Skin epidermis (tissue), 12 donors: Measurements from ENCODE around the gene TPRG1.

Experiments
- H3K27ac ChIP-seq, 21 experiments: fragments of 200-600 bp; sonication (generic) in 11 of 21; one replicate each; pipeline ENCODE4 v1.5.0; 2020; ENCODE audit warnings: mild to moderate bottlenecking in 3 of 21, inconsistent platforms in 2 of 21, moderate library complexity in 2 of 21
- H3K4me3 ChIP-seq, 7 experiments: fragments of 200-600 bp; sonication (generic) in 2 of 7; one replicate each; pipeline ENCODE4 v1.5.0; 2020; ENCODE audit warnings: inconsistent platforms in 2 of 7, mild to moderate bottlenecking in 2 of 7, moderate library complexity in 1 of 7

Gene TPRG1

GRCh38 chr3:189214651-189215050, 42.9 kb downstream of the TPRG1 start:
- no peak overlapping the region for H3K27ac ChIP-seq
- no peak overlapping the region for H3K4me3 ChIP-seq

- H3K4me3 ChIP-seq: no peak overlapping the region
- H3K27ac ChIP-seq: no peak overlapping the region
Measured at GRCh38 chr3:189222927-189223636, 51.3 kb downstream of the TPRG1 start.

GRCh38 chr3:189225431-189225830, 53.7 kb downstream of the TPRG1 start:
- H3K4me3 ChIP-seq: no peak overlapping the region
- no peak overlapping the region for H3K27ac ChIP-seq

GRCh38 chr3:189227249-189227648, 55.5 kb downstream of the TPRG1 start:
- H3K4me3 ChIP-seq: no peak overlapping the region
- no peak overlapping the region for H3K27ac ChIP-seq

- Histone ChIP-seq H3K27ac (no peak overlapping the region), H3K4me3 (no peak overlapping the region)
Measured at GRCh38 chr3:189229196-189229828, 57.5 kb downstream of the TPRG1 start.

- H3K27ac ChIP-seq: peak overlapping the region in 1 of 21 experiments; percentile 39
- H3K4me3 ChIP-seq: no peak overlapping the region
Measured at GRCh38 chr3:189232790-189233189, 61.0 kb downstream of the TPRG1 start.

GRCh38 chr3:189233225-189233858, 61.6 kb downstream of the TPRG1 start:
- Histone ChIP-seq H3K4me3 (no peak overlapping the region), H3K27ac (no peak overlapping the region)

GRCh38 chr3:189235214-189235613, 63.4 kb downstream of the TPRG1 start:
- Histone ChIP-seq H3K27ac (no peak overlapping the region), H3K4me3 (no peak overlapping the region)

GRCh38 chr3:189236352-189236751, 64.6 kb downstream of the TPRG1 start:
- H3K4me3 ChIP-seq: no peak overlapping the region
- no peak overlapping the region for H3K27ac ChIP-seq

GRCh38 chr3:189237526-189237925, 65.8 kb downstream of the TPRG1 start:
- H3K4me3 ChIP-seq: no peak overlapping the region
- H3K27ac ChIP-seq: no peak overlapping the region

GRCh38 chr3:189238071-189238470, 66.3 kb downstream of the TPRG1 start:
- H3K4me3 ChIP-seq: no peak overlapping the region

GRCh38 chr3:189239616-189240015, 67.8 kb downstream of the TPRG1 start:
- no peak overlapping the region for H3K27ac ChIP-seq

More at GRCh38 chr3:189238071-189238470, 66.3 kb downstream of the TPRG1 start:
- no peak overlapping the region for H3K27ac ChIP-seq

GRCh38 chr3:189249987-189250386, 78.2 kb downstream of the TPRG1 start:
- no peak overlapping the region for H3K4me3 ChIP-seq
- H3K27ac ChIP-seq: no peak overlapping the region

More at GRCh38 chr3:189239616-189240015, 67.8 kb downstream of the TPRG1 start:
- H3K4me3 ChIP-seq: no peak overlapping the region

GRCh38 chr3:189258261-189258660, 86.5 kb downstream of the TPRG1 start:
- no peak overlapping the region for H3K27ac ChIP-seq
- H3K4me3 ChIP-seq: no peak overlapping the region

GRCh38 chr3:189260556-189261493, 89.1 kb downstream of the TPRG1 start:
- H3K27ac ChIP-seq: peak overlapping the region in 3 of 21 experiments; percentile 1 to 24 (median 16)

GRCh38 chr3:189262746-189263145, 91.0 kb downstream of the TPRG1 start:
- no peak overlapping the region for H3K27ac ChIP-seq

More at GRCh38 chr3:189260556-189261493, 89.1 kb downstream of the TPRG1 start:
- H3K4me3 ChIP-seq: no peak overlapping the region

GRCh38 chr3:189267981-189268613, 96.3 kb downstream of the TPRG1 start:
- no peak overlapping the region for H3K4me3 ChIP-seq
- H3K27ac ChIP-seq: peak overlapping the region in 2 of 21 experiments; percentile 48 to 64

More at GRCh38 chr3:189262746-189263145, 91.0 kb downstream of the TPRG1 start:
- H3K4me3 ChIP-seq: no peak overlapping the region

GRCh38 chr3:189269365-189269764, 97.6 kb downstream of the TPRG1 start:
- no peak overlapping the region for H3K4me3 ChIP-seq
- peak overlapping the region in 6 of 21 experiments; percentile 7 to 48 (median 38) for H3K27ac ChIP-seq

- Histone ChIP-seq H3K4me3 (no peak overlapping the region), H3K27ac (peak overlapping the region in 6 of 21 experiments; percentile 3 to 76 (median 41))
Measured at GRCh38 chr3:189270248-189270832, 98.6 kb downstream of the TPRG1 start.
